IPS-20b (cell line): Measurements from ENCODE around the gene PCDHGA1.
"Not testable (repeated sequence)": the region's sequence is repeated elsewhere in the genome, so short reads cannot be mapped to it uniquely, and the experiment has no call there.

ENCODE experiments used
- H3K27ac ChIP-seq: one replicate; pipeline ENCODE4 v1.5.1; 2013; ENCODE audit warnings: low read length
- H3K27me3 ChIP-seq: 2 replicates; pipeline ENCODE4 v1.6.1; 2013; ENCODE audit warnings: mild to moderate bottlenecking, low read length, inconsistent platforms; ENCODE audit not compliant: insufficient read depth
- H3K36me3 ChIP-seq: 2 replicates; pipeline ENCODE4 v1.6.1; 2013; ENCODE audit warnings: low read depth, mild to moderate bottlenecking, inconsistent platforms, low read length, moderate library complexity; ENCODE audit not compliant: insufficient read depth
- H3K4me1 ChIP-seq: 2 replicates; pipeline ENCODE4 v1.6.1; 2013; ENCODE audit warnings: mild to moderate bottlenecking, control low read depth, inconsistent platforms, low read length, moderate library complexity; ENCODE audit not compliant: insufficient read depth
- H3K4me3 ChIP-seq: 2 replicates; pipeline ENCODE4 v1.5.1; 2013; ENCODE audit warnings: mild to moderate bottlenecking, low read length, inconsistent platforms
- H3K9ac ChIP-seq: 2 replicates; pipeline ENCODE4 v1.6.1; 2013; ENCODE audit warnings: low read depth, mild to moderate bottlenecking, inconsistent platforms, low read length, moderate library complexity
- H3K9me3 ChIP-seq: 2 replicates; pipeline ENCODE4 v1.6.1; 2013; ENCODE audit warnings: mild to moderate bottlenecking, low read depth, low read length, inconsistent platforms; ENCODE audit not compliant: insufficient read depth

PCDHGA1 gene

GRCh38 chr5:141328231-141328630 lies 2.1 kb upstream of the PCDHGA1 start:
- H3K9me3 ChIP-seq = peaks cover 35% of the 10 kb centered on the region
- no peak overlapping the region for H3K9ac ChIP-seq
- no peaks in the 10 kb centered on the region for H3K36me3 ChIP-seq
- H3K4me3 ChIP-seq = no peak overlapping the region
- no peak overlapping the region for H3K27ac ChIP-seq
- no peaks in the 10 kb centered on the region for H3K4me1 ChIP-seq
- H3K27me3 ChIP-seq = no peaks in the 10 kb centered on the region

- H3K4me3 ChIP-seq, H3K4me1 ChIP-seq, H3K9ac ChIP-seq, H3K36me3 ChIP-seq, H3K27me3 ChIP-seq, H3K27ac ChIP-seq: not testable (repeated sequence)
- peaks cover 61% of the 10 kb centered on the region for H3K9me3 ChIP-seq
Observed at GRCh38 chr5:141332571-141332970, 2.3 kb downstream of the PCDHGA1 start.

GRCh38 chr5:141338538-141339306 lies 8.4 kb downstream of the PCDHGA1 start, which contains the start of gene PCDHGA2:
PCDHGA2 (plus strand) TSS chr5:141338760.
- Histone ChIP-seq H3K9me3 (peaks cover 60% of the 10 kb centered on the region), H3K27me3 (no peaks in the 10 kb centered on the region), H3K4me1 (no peaks in the 10 kb centered on the region), H3K27ac (no peak within 1 kb of the TSS), H3K9ac (no peak within 1 kb of the TSS), H3K4me3 (no peak within 1 kb of the TSS), H3K36me3 (no peaks in the 10 kb centered on the region)

GRCh38 chr5:141340781-141341354 lies 10.6 kb downstream of the PCDHGA1 start:
- H3K9ac ChIP-seq, H3K36me3 ChIP-seq, H3K27ac ChIP-seq, H3K4me1 ChIP-seq, H3K4me3 ChIP-seq, H3K27me3 ChIP-seq: not testable (repeated sequence)
- peaks cover 60% of the 10 kb centered on the region for H3K9me3 ChIP-seq

- H3K27ac ChIP-seq = no peak overlapping the region
- H3K27me3 ChIP-seq = no peaks in the 10 kb centered on the region
- no peak overlapping the region for H3K9ac ChIP-seq
- H3K9me3 ChIP-seq = peaks cover 65% of the 10 kb centered on the region
- H3K4me3 ChIP-seq = no peak overlapping the region
- no peaks in the 10 kb centered on the region for H3K4me1 ChIP-seq
- H3K36me3 ChIP-seq = no peaks in the 10 kb centered on the region
Observed at GRCh38 chr5:141342773-141343172, 12.5 kb downstream of the PCDHGA1 start.

- peaks cover 60% of the 10 kb centered on the region for H3K9me3 ChIP-seq
- no peak within 1 kb of the TSS for H3K4me3 ChIP-seq
- no peak within 1 kb of the TSS for H3K9ac ChIP-seq
- no peaks in the 10 kb centered on the region for H3K36me3 ChIP-seq
- no peaks in the 10 kb centered on the region for H3K4me1 ChIP-seq
- H3K27me3 ChIP-seq = no peaks in the 10 kb centered on the region
- no peak within 1 kb of the TSS for H3K27ac ChIP-seq
Observed at GRCh38 chr5:141343242-141343952, 13.1 kb downstream of the PCDHGA1 start, which contains the start of gene PCDHGA3. PCDHGA3 (plus strand) TSS chr5:141343829; CDS start chr5:141344034, 205 bp downstream.

GRCh38 chr5:141343953-141344463 lies 13.7 kb downstream of the PCDHGA1 start:
- peaks cover 56% of the 10 kb centered on the region for H3K9me3 ChIP-seq
- H3K4me3 ChIP-seq = no peak overlapping the region
- H3K36me3 ChIP-seq = no peaks in the 10 kb centered on the region
- no peak overlapping the region for H3K9ac ChIP-seq
- H3K4me1 ChIP-seq = no peaks in the 10 kb centered on the region
- H3K27ac ChIP-seq = no peak overlapping the region
- no peaks in the 10 kb centered on the region for H3K27me3 ChIP-seq

- no peak overlapping the region for H3K4me3 ChIP-seq
- H3K27me3 ChIP-seq = no peaks in the 10 kb centered on the region
- H3K9ac ChIP-seq = no peak overlapping the region
- peaks cover 45% of the 10 kb centered on the region for H3K9me3 ChIP-seq
- H3K4me1 ChIP-seq = no peaks in the 10 kb centered on the region
- no peaks in the 10 kb centered on the region for H3K36me3 ChIP-seq
- H3K27ac ChIP-seq = no peak overlapping the region
Observed at GRCh38 chr5:141345327-141345726, 15.0 kb downstream of the PCDHGA1 start.

- not testable (repeated sequence) for H3K9ac ChIP-seq, H3K27me3 ChIP-seq, H3K27ac ChIP-seq, H3K4me1 ChIP-seq, H3K36me3 ChIP-seq, H3K4me3 ChIP-seq
- peaks cover 51% of the 10 kb centered on the region for H3K9me3 ChIP-seq
Observed at GRCh38 chr5:141346017-141346416, 15.7 kb downstream of the PCDHGA1 start.

GRCh38 chr5:141349917-141350619 lies 19.8 kb downstream of the PCDHGA1 start, which contains the start of gene PCDHGB1:
PCDHGB1 (plus strand) TSS chr5:141350099; CDS start chr5:141350261, 162 bp downstream.
- Histone ChIP-seq H3K9me3 (peaks cover 53% of the 10 kb centered on the region), H3K27me3 (no peaks in the 10 kb centered on the region), H3K27ac (no peak within 1 kb of the TSS), H3K4me3 (peak within 1 kb of the TSS; percentile 42; the same call in 1 of the 2 replicates), H3K9ac (no peak within 1 kb of the TSS), H3K4me1 (no peaks in the 10 kb centered on the region), H3K36me3 (no peaks in the 10 kb centered on the region)

- H3K9me3 ChIP-seq = peaks cover 60% of the 10 kb centered on the region
Observed at GRCh38 chr5:141351591-141351990, 21.3 kb downstream of the PCDHGA1 start.

More at GRCh38 chr5:141351591-141351990, 21.3 kb downstream of the PCDHGA1 start:
- Histone ChIP-seq H3K27me3 (no peaks in the 10 kb centered on the region), H3K27ac (no peak overlapping the region), H3K9ac (no peak overlapping the region), H3K4me1 (no peaks in the 10 kb centered on the region), H3K36me3 (no peaks in the 10 kb centered on the region; the same call in 1 of the 2 replicates), H3K4me3 (no peak overlapping the region)
